Brain pericyte (primary cell): ENCODE data around the gene BCL7A.

Source experiments
- DNase-seq: peaks from one replicate; pipeline ENCODE4 v3.0.0-alpha.2; 2012; ENCODE audit warnings: low read depth, low spot score

BCL7A gene

DNA sequence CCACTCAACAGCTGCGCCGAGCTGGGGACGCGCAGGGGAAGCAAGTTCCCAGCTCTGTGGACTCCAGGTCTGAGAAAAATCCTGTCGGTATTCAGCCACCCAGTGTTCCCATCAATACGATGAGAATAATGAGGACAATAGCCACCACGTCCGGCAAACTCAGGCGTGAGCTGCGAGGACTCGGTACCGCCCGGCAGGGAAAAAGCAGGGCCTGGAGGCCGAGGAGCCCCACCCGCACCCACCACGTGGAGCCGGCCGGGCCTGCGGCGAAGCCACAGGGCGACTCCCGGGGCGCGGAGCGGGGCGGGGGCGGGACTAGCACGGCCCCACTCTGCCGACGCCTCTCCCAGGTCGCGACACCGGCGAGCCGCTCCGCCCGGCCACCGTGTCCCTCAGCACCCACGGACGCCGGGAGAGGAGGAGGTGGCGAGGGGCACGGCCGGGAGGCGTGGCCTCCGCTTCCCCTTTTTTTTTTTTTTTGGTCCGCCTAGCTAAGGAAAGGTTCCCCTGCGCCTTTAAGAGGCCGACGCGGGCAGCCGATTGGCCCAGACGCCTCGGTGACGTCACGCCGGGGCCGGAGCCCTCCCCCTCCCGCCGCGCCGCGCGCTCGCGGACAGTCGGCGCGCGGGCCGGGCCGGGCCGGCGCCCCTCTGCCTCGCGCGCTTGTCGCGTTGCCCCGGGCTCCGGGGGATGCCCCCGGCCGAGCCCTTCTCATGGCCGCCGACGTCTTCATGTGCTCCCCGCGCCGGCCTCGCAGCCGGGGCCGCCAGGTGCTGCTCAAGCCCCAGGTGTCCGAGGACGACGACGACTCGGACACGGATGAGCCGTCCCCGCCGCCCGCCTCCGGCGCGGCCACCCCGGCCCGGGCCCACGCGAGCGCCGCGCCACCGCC, 56.7 kb downstream of the BCL7A start, which contains the start of gene MLXIP:
TSS of gene MLXIP (plus strand) at position 616 of the 892 bp plus-strand sequence. CDS start at position 714, 98 bp downstream.
- peak; percentile 62 for DNase-seq

DNA sequence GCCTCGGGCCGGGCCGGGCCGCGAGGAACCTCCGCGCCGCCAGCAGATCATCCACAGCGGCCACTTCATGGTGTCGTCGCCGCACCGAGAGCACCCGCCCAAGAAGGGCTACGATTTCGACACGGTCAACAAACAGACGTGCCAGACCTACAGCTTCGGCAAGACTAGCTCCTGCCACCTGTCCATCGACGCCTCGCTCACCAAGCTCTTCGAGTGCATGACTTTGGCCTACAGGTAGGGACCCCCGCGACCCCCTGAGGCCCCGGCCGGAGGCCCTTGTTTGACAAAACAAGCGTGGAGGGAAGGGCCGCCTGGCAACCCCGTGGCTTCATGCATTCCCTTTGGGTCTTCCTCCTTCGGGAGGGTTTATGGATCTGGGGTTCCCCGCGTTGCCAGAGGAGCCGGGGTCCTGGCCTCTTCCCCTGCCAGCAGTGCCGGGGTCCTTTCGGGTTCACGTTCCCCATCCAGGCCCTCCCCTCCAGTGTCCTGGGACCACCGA, 57.4 kb downstream of the BCL7A start:
- DNase-seq, result no peak

DNA sequence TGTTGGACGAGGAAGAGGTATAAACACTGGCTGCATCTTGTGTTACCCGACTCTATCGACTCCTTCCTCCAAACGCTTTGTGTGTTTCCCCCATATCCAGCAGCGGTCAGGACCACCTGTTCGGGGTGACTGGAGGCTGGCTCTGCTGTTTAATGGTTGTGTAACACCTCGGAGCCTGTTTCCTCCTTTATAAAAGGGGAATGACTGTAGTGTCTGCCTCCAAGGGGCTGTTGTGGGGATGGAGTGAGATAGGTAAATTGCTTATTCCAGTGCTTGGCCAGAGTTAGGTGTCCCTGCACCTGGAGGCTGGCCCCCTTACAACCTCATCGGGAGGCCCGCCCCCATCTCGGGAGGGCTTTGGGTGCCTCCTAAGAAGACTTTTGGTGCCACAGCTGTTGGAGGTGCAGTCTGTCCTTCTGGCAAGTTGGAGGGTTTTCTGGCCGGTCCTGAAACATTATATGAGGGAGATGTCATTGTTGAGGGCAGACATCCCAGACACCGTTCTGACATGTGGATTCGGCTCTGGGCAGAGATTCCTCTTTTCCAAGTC, 57.9 kb downstream of the BCL7A start:
- DNase-seq, result no peak

DNA sequence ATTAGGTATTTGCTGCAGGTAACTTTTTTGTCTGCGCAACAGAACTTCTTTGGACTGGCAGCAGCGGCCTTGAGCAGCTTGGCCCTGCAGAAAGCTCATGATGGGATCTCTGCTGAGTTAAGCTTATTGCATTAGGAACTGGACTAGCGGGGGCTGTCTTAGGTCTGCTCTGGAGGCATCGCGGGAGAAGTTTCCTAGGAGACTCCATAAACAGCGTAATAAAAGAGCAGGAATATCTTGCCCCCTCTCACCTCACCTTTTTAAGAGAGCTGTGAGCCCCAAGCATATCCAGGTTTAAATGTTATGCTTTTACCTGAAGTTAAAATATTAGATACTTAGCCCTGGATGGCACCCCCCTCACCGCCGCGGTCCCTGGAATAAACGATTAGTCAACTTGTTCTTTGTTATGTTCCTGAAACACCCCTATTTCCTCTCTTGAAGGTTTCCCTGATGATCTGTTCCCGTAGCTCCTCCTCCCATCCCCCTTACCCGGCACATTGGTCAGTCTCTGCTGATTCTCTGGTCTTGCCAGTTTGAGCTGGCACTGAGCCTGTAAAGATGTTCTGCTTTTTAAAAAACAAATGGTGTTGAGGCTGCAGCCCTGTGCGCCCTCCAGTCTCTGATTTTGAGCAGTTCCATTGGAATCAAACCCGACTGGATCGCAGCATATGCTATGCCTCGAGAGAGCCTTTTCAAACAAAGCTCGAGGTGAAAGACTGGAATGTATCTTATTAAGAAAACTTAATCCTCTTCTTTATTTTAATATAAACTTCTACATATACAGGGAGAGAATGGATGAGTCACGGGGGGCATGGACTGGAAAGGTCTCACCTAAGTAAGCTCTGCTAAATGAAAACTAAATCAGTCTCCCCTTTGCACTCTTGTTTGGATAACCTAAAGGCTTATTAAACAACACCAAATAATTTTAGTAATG, 58.7 kb downstream of the BCL7A start:
- no peak for DNase-seq

DNA sequence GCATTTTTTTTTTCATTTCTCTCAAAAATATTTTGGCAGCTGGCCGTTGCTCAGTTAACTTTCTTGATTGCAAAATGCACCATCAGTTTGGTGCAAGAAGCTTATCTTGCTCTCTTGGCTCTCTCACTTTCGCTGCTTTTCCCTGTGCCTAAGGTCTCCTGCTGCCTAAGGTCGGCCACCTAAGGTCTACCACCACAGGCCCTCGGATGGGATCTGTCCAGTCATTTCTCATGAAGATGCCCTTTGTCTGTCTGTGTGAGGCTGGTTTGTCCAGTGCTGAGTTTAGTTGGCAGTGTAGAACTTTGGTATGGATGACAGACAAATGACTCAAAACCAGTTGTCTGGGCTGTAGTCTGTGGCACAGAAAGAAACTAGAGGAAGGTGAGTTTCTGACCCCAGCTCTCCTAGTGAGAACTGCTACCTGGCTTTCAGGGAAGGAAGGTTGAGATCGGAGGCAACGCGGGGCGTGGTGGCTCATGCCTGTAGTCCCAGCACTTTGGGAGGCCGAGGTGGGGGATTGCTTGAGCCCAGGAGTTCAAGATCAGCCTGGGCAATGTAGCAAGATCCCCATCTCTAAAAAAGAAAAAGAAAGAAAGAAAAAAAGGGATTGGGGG, 59.5 kb downstream of the BCL7A start:
- DNase-seq, result no peak

DNA sequence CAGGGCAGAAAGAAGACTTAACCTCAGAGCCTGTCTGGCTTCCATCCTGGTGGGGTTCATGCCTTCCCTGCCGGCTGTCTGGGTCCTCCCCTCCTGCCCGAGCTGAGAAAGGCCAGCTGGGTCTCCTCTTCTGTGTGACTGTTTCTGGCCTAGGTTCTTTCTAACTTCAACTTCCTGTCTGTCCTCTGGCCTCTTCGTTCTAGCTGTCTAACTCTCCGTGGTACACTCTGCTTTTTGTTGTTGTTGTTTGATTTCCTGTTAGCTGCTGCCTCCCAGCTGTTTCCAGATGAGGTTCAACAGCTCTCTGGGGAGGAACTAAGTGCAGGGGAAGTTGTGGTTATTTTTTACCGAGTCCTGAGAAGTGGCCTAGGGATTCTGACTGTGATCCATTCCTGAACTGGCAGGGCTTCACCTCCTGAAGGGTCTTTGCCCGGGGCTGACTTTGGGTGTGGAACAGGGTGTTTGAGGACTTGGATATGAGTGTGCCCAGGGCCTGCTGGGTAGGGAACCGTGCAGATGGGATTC, 60.1 kb downstream of the BCL7A start:
- no peak for DNase-seq

DNA sequence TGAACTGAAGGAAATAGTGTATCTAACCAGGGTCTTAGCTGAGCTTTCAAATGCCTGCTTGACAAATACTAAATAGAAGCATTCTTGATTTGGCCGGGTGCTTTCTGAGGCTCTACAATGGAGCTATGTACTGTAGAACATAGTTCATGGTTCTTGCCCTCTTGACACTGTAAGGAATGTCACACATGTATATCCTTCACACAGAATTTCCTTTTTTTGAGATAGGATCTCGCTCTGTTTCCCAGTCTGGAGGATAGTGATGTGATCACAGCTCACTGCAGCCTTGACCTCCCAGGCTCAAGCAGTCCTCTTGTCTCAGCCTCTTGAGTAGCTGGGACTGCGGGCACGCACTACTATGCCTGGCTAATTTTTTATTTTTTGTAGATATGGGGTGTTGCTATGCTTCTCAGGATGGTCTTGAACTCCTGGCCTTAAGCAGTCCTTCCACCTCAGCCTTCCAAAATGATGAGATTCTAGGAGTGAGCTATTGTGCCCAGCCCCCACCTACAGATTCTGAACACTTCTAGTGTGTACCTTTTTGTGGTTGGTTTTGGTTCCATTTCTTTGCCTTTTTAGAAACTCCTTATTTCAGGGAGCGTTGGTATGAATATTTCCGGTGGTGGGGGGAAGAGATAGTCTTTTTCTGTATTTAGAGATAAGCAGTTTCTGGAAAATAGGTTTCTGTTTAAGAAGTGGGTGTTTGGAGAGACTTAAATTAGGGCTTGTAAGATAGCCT, 61.1 kb downstream of the BCL7A start:
- DNase-seq, result no peak

DNA sequence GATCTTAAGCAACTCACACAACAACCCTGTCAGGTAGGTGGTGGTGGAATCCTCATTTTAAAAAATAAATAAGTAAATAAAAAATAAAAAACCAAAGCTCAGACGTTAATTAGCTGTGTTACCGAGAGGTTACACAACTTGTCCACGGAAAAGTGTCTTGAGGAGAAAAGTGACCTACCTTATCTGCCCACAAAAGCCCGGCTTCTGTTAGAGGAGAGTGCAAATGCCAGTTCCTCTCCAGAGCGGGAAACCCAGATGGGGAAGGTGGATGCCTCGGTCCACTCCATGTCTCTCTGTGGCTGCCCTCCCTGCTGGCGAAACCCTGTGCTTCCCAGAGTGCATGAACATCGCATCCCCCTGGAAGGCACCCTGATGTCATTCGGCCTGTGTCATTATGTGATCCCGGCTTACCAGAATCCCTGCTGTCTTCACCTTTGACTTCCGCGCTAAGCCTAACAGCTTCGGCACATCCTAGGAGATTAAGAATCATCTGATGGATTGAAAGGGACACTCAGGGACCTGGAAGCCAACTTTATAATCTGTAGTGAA, 63.2 kb downstream of the BCL7A start:
- DNase-seq, result no peak

DNA sequence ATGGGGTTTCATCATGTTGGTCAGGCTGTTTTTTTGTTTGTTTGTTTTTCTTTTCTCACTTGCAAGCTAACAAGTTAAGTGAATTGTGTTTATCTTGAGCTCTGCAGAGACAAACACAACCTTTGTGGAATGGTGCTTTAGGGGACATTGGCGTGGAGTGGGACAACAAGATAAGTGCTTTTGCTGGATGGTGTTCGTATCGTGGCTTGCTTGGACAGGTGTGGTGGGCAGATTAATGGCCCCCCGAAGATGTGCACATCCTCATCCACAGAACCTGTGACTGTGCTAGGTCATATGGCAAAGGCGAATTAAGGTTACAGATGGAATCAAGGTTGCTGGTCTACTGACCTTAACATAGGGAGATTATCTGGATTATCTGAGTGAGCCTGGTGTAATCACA, 63.9 kb downstream of the BCL7A start:
- no peak for DNase-seq

DNA sequence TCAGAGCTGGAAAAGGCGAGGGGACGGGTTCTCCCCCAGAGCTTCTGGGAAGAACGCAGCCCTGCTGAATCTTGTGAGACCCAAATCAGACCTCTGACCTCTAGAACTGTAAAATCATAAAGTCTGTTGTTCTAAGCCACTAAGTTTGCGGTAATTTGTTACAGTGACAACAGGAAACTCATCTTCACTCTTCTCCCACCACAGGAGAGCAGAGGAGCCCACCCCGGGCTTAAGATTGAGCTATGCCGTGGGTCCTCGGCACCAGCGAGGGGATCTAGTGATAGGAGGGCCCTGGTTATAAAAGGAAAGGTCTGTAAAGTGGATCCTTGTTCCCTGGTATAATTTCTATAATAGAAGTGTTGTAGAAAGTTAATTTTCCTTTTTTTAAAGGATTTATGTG, 64.4 kb downstream of the BCL7A start:
- DNase-seq, result no peak

DNA sequence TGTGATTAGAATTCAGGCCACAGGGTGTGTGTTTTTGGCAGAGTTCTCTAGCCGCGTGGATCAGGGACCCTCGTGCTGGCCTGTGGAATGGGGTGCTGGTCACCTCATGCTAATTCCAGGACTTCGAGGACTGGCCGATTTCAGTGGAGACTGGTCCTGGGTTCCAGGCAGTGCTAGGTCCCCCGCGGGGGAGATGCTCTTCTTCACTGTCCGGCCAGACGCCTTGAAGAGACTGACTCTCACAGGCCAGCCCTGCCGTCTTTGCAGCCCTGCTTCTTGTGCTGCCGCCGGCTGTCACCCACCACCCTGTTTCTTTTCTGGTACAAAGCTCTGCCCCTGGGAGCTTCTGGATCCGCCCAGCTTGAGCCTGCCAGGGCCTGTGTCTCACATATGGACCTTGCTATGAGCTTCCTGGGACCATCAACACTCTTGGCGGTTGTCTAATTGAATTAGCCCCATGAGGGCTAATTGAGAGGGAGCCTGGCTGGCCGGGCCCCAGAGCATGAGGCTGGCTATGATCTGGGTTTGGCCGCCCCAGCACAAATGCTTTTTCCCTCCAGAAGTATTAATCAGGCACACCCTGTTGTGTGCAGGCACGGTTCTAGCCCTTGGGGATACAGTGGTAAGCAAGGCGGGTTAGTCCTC, 65.1 kb downstream of the BCL7A start:
- DNase-seq, result no peak

DNA sequence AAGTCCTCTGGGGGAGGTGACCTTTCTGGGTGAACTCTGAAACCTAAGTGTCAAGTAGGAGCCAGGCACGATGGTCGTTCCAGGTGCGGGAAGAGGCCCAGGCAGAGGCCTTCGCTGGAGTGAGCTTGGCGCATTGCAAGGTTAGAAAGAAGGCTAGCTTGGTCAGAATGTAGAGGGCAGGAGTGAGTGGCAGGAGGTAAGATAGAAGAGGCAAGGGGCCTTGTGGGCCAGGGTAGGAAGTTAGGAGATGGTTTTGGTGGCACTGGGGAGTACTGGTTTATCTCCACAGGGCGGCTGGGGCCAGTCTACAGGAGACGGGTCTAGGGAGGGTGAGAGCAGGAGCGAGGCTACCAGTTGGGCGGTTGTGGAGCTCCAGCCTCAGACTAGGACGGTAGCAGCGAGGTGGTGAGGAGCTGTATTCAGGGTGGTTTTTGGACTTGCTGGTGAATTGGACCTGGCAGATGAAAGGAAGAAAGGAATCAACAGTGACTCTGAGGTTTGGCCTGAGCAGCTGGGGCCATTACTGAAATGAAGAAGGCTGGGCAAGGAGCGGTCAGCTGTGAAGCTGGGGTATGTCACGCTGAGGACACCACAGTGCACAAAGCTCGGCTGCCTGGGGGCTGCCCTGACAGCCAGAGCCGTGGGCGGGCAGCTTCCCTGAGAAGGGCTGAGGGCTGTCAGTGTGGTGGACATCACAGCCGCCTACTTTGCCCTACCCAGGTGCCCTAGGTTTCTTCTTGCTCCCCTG, 65.9 kb downstream of the BCL7A start:
- no peak for DNase-seq

DNA sequence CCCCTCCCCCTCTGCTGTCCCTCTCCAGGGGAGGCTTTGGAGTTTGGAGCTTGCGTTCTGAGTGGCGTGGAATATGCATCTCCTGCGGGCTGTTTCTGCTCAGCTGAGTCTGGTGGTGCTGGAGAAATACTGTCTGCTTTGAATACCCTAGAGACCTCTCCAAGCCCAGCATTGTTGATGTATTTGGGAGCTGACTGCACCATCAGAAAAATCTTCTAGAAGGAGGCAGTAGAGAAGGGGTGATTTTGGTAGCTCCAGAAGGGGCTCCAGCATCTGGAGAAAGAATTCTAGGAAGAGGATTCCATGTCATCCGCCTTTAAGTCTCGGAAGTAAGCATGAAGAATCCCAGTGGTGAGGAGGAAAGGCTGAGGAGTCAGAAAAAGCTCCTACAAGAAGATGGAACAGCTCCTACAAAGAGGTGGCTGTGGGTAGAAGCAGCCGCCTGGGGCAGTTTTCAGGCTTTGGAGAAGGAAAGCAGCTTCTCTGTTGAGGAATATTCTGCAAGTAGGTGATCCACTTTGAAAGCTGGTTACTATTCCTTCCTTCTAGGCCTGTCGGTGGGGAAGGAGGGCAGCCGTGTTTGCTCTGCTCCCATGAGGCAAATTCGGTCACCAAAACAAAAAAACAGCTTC, 66.6 kb downstream of the BCL7A start:
- DNase-seq, result no peak

DNA sequence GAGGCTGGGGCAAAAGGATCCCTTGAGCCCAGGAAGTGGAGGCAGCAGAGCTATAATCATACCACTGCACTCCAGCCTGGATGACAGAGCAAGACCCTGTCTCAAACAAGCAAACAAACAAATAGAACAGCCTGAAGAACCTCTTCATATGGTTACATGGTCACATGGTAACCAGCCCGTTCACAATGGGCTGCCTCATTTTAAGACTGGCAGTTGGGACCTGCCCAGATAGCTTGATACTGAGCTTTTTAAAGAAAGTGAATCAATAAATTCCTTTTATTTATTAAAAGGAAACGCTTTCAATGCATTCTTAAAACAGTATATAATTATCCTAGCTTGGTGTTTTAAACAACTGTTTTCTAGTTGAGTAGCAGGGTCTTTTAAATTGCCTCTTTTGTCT, 67.4 kb downstream of the BCL7A start:
- DNase-seq, result no peak

DNA sequence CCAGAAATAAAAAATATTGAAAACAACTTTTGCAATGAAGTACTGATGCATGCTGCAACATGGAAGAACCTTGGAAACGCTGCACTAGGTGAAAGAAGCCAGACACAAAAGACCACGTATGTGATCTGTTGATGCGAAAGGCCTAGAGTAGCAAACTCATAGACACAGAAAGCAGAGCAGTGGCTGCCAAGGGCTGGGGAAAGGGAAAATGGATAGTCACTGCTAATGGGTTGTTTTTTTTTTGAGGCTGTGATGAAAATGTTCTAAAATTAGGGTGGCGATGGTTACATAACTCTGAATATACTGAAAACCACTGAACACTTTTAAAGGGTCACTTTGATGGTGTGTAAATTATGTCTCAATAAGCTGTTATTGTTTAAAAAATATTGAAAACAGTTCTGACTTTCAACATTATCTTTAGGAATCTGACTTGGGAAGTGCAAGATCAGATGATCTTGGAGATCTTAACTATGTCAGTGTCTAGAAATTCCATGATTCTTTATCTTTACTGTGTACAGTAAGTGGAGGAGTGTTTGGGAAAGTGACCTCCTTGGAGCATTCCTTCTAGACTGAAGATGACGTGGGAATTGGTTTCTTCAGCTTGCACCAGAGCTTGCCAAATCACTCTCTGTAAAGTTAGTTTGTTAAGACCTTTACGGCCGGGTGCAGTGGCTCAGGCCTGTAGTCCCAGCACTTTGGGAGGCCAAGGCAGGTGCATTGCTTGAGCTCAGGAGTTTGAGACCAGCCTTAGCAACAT, 69.3 kb downstream of the BCL7A start:
- DNase-seq, result no peak

DNA sequence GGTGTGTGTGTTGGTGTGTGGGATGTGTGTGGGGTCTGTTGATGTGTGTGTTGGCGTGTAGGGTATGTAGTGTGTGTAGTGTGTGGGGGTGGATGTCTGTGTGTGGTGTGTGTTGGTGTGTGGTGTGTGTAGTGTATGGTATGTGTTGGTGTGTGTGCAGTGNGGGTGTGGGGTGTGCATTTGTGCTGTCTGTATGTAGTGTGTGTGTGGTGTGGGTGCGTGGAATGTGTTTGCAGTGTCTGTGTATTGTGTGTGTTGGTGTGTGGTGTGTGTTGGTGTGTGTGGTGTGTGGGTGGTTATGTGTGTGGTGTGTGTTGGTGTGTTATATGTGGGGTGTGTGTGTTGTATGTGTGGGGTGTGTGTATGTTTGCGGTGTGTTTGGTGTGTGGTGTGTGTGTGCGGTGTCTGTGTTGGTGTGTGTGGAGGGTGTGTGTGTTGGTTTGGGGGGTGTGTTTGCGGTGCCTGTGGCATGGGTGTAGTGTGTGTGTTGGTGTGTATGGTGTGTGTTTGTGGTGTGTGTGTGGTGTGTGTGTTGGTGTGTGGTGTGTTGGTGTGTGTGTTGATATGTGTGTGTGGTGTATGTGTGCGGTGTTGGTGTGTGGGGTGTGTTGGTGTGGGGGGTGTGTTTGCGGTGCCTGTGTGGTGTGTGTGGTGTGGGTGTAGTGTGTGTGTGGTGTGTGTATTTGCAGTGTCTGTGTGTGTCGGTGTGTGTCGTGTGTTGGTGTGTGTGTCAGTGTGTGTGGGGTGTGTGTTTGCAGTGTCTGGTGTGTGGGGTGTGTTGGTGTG, 71.6 kb downstream of the BCL7A start:
- DNase-seq, result no peak

DNA sequence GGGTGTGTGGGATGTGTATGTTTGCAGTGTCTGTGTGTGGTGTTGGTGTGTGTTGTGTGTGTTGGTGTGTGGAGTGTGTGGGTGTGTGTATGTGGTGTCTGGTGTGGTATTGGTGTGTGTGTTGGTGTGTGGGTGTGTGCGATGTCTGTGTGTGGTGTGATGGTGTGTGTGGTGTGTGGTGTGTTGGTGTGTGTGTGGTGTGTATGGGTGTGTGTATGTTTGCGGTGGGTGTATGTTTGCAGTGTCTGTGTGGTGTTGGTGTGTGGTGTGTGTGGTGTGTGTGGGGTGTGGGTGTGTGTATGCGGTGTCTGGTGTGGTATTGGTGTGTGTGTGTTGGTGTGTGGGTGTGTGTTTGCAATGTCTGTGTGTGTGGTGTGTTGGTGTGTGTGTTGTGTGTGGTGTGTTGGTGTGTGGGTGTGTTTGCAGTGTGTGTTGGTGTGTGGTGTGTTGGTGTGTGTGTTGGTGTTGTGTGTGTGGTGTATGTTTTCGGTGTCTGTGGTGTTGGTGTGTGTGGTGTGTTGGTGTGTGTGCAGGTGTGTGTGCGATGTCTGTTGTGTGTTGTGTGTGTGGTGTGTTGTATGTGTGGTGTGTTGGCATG, 72.6 kb downstream of the BCL7A start:
- DNase-seq, result no peak
